Measurements from ENCODE around the gene ATXN7L1.

DNA sequence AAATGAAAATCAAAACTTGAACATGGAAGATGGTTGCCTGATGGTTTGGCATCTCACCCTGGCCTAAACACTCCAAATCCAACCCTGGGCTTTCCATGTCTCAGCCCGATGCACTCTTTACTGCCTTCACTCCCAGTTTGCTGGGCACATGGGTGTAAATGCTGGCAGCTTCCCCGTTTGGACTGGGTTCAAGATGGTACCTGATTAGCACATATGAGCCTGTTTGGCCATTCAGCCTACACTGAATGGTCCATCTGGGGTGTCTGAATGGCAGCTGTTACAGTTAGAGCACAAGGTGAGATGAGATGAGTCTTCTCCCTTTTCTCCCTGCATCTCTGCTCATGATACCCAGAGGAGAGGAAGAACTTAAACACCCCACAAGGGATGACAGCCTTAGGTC lies 37.1 kb downstream of the ATXN7L1 start:
- TF ChIP-seq, protein P1, sequence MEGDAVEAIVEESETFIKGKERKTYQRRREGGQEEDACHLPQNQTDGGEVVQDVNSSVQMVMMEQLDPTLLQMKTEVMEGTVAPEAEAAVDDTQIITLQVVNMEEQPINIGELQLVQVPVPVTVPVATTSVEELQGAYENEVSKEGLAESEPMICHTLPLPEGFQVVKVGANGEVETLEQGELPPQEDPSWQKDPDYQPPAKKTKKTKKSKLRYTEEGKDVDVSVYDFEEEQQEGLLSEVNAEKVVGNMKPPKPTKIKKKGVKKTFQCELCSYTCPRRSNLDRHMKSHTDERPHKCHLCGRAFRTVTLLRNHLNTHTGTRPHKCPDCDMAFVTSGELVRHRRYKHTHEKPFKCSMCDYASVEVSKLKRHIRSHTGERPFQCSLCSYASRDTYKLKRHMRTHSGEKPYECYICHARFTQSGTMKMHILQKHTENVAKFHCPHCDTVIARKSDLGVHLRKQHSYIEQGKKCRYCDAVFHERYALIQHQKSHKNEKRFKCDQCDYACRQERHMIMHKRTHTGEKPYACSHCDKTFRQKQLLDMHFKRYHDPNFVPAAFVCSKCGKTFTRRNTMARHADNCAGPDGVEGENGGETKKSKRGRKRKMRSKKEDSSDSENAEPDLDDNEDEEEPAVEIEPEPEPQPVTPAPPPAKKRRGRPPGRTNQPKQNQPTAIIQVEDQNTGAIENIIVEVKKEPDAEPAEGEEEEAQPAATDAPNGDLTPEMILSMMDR (conservative IDR thresholded peaks at IDR 0.05; ENCODE audit: low read depth, low read length): no peak
- TF ChIP-seq POLR2A (IDR thresholded peaks at IDR 0.05; ENCODE audit: low read depth, low read length) (no peak), RCOR1 (IDR thresholded peaks at IDR 0.05; ENCODE audit: insufficient replicate concordance, low read length) (no peak), CEBPB (IDR thresholded peaks at IDR 0.05; ENCODE audit: low read depth, low read length) (no peak), SMC3 (IDR thresholded peaks at IDR 0.05; ENCODE audit: low read depth, low read length) (no peak), MAFK (IDR thresholded peaks at IDR 0.05; ENCODE audit: low read depth, low read length) (no peak), RFX5 (IDR thresholded peaks at IDR 0.05; ENCODE audit: low read depth, low read length) (no peak), NFE2L2 (IDR thresholded peaks at IDR 0.05; ENCODE audit: low read depth, low read length) (no peak), RAD21 (IDR thresholded peaks at IDR 0.05; ENCODE audit: low read length) (no peak), MXI1 (IDR thresholded peaks at IDR 0.05; ENCODE audit: borderline replicate concordance, low read depth, low read length) (no peak), MAZ (IDR thresholded peaks at IDR 0.05; ENCODE audit: borderline replicate concordance, low read depth, low read length) (no peak), FOS (IDR thresholded peaks at IDR 0.05; ENCODE audit: low read depth, low read length) (no peak)
- TF ChIP-seq, protein P2, sequence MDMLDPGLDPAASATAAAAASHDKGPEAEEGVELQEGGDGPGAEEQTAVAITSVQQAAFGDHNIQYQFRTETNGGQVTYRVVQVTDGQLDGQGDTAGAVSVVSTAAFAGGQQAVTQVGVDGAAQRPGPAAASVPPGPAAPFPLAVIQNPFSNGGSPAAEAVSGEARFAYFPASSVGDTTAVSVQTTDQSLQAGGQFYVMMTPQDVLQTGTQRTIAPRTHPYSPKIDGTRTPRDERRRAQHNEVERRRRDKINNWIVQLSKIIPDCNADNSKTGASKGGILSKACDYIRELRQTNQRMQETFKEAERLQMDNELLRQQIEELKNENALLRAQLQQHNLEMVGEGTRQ (IDR thresholded peaks at IDR 0.05; ENCODE audit: low read depth, low read length): no peak

Data from IMR-90 (cell line).